K562 (cell line): Measurements from ENCODE around the gene ERCC1. TPM values are rescaled to one million over a fixed set of nuclear protein-coding genes. Genes with fewer than 3 reads are reported as not detected.

Source experiments
- AFF1 ChIP-seq, 2 experiments: fragments of 450-650 bp; IDR thresholded peaks; 2 replicates each; pipeline ENCODE4 v1.6.1; 2018; ENCODE audit warnings: mild to moderate bottlenecking in 2 of 2, low read depth in 1 of 2; ENCODE audit not compliant: partially characterized antibody in 2 of 2
- CGGBP1 ChIP-seq: fragments of 250-450 bp; sonication (Bioruptor Pico); IDR thresholded peaks from 2 replicates; pipeline ENCODE4 v1.9.0; 2021; ENCODE audit warnings: mild to moderate bottlenecking
- CTCF ChIP-seq, 3 experiments: IDR thresholded peaks in 2 of 3; conservative IDR thresholded peaks in 1 of 3; 2 replicates each; pipeline ENCODE4 v1.5.1; 2011 to 2012; ENCODE audit warnings: low read length in 3 of 3, mild to moderate bottlenecking in 3 of 3, control low read depth in 2 of 3, improper control_type of control experiment in 1 of 3, inconsistent platforms in 1 of 3, low read depth in 1 of 3, mixed read lengths in 1 of 3, moderate library complexity in 1 of 3; ENCODE audit not compliant: insufficient read depth in 2 of 3
- HMBOX1 ChIP-seq: sonication (generic); IDR thresholded peaks from 2 replicates; pipeline ENCODE4 v1.6.1; 2016
- KDM4B ChIP-seq, 2 experiments: fragments of 450-650 bp in 1 of 2; sonication (generic) in 1 of 2; IDR thresholded peaks; 2 replicates each; pipeline ENCODE4 v1.6.1; 2016 to 2017; ENCODE audit warnings: borderline replicate concordance in 2 of 2, antibody characterized with exemption in 1 of 2, low read depth in 1 of 2, mild to moderate bottlenecking in 1 of 2
- MEF2D ChIP-seq: conservative IDR thresholded peaks from 2 replicates; pipeline ENCODE4 v1.6.1; 2016; ENCODE audit warnings: low read depth, missing genetic modification characterization, missing compliant biosample characterization
- MEIS2 ChIP-seq: fragments of 450-650 bp; IDR thresholded peaks from 2 replicates; pipeline ENCODE4 v1.6.1; 2014; ENCODE audit warnings: mild to moderate bottlenecking; ENCODE audit not compliant: partially characterized antibody
- NELFE ChIP-seq: IDR thresholded peaks from 2 replicates; pipeline ENCODE4 v1.6.1; 2011; ENCODE audit warnings: mild to moderate bottlenecking; ENCODE audit not compliant: insufficient read depth, insufficient read length
- POLR3A ChIP-seq: IDR thresholded peaks from 2 replicates; pipeline ENCODE4 v1.6.1; 2011; ENCODE audit warnings: borderline replicate concordance, mild to moderate bottlenecking, moderate library complexity; ENCODE audit not compliant: insufficient read length, insufficient read depth; ENCODE audit errors: extremely low read depth
- PRMT5 ChIP-seq: sonication (generic); formaldehyde crosslinking; IDR thresholded peaks from 2 replicates; pipeline ENCODE4 v1.5.0; 2020; ENCODE audit warnings: missing genetic modification reagents
- SAP30 ChIP-seq: fragments of 200-600 bp; sonication (generic); IDR thresholded peaks from 2 replicates; pipeline ENCODE4 v1.6.1; 2012; ENCODE audit warnings: borderline replicate concordance, low read depth, mild to moderate bottlenecking, moderate library complexity, low read length, control low read depth, inconsistent platforms; ENCODE audit not compliant: insufficient read depth, poor library complexity, severe bottlenecking
- SMAD4 ChIP-seq: fragments of 250-450 bp; sonication (Bioruptor Pico); conservative IDR thresholded peaks from 2 replicates; pipeline ENCODE4 v1.8.0; 2021; ENCODE audit warnings: inconsistent platforms, mild to moderate bottlenecking, moderate library complexity
- SMARCC2 ChIP-seq: fragments of 450-650 bp; IDR thresholded peaks from 2 replicates; pipeline ENCODE4 v1.6.1; 2017; ENCODE audit warnings: antibody characterized with exemption, moderate library complexity, mild to moderate bottlenecking, low read depth
- ZFP1 ChIP-seq: fragments of 450-650 bp; formaldehyde crosslinking; IDR thresholded peaks from 2 replicates; pipeline ENCODE4 v1.4.0; 2020; ENCODE audit warnings: mild to moderate bottlenecking, mixed read lengths
- polyA plus RNA-seq, 8 experiments: library from polyadenylated mRNA; depleted of rRNA in 4 of 8; stranded (reverse) in 5 of 8; unstranded in 3 of 8; fragments of >200 nt; fragmentation: Nextera tagmentation in 2 of 8; fragmentation: Illumina TruSeq in 1 of 8; extraction: Ambion mirVana in 2 of 8; extraction: Trizol in 1 of 8; gene quantifications; 2 replicates each; pipeline versions ENCODE4 v1.2.1 to v1.2.3, GENCODE V29; 2011 to 2014; ENCODE audit warnings: inconsistent platforms in 1 of 8, missing spikeins in 1 of 8
- total RNA-seq, 7 experiments: library from RNA; depleted of rRNA in 6 of 7; stranded (reverse); fragments of >200 nt in 6 of 7; fragmentation: Illumina TruSeq in 2 of 7; extraction: Trizol in 2 of 7; gene quantifications; 2 replicates each; pipeline versions ENCODE4 v1.2.1 to v1.2.3, GENCODE V29; 2011 to 2021; ENCODE audit warnings: low replicate concordance in 1 of 7
- TF ChIP-seq, protein P1 (sequence below): fragments of 450-650 bp; IDR thresholded peaks from 2 replicates; pipeline ENCODE4 v1.6.1; 2018; ENCODE audit not compliant: partially characterized antibody

The ERCC1 gene
- total and polyA plus RNA-seq, 9 of the 15 experiments (the other 6 are each of a cell fraction or from before 2014, with no cell fraction given), result 9.3 to 92.6 (median 60.0) TPM

DNA sequence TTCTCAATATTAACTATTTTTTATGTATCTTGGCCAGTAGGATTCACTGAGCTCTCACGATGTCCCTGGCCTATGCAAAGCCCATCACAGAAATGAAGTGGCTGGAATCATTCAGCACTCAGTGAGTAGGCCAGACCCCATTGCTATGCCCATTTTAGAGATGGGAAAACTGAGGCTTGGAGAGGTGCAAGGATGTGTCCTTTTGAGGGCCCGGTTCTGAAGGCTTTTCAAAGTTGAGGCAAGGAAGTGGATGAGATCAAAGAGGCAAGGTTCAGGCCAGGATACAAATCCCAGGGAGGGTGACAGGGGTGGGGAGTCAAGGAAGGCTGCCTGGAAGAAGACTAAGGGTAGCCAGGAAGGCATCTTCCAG lies 18.7 kb upstream of the ERCC1 start (continued):
- TF ChIP-seq, protein P1, sequence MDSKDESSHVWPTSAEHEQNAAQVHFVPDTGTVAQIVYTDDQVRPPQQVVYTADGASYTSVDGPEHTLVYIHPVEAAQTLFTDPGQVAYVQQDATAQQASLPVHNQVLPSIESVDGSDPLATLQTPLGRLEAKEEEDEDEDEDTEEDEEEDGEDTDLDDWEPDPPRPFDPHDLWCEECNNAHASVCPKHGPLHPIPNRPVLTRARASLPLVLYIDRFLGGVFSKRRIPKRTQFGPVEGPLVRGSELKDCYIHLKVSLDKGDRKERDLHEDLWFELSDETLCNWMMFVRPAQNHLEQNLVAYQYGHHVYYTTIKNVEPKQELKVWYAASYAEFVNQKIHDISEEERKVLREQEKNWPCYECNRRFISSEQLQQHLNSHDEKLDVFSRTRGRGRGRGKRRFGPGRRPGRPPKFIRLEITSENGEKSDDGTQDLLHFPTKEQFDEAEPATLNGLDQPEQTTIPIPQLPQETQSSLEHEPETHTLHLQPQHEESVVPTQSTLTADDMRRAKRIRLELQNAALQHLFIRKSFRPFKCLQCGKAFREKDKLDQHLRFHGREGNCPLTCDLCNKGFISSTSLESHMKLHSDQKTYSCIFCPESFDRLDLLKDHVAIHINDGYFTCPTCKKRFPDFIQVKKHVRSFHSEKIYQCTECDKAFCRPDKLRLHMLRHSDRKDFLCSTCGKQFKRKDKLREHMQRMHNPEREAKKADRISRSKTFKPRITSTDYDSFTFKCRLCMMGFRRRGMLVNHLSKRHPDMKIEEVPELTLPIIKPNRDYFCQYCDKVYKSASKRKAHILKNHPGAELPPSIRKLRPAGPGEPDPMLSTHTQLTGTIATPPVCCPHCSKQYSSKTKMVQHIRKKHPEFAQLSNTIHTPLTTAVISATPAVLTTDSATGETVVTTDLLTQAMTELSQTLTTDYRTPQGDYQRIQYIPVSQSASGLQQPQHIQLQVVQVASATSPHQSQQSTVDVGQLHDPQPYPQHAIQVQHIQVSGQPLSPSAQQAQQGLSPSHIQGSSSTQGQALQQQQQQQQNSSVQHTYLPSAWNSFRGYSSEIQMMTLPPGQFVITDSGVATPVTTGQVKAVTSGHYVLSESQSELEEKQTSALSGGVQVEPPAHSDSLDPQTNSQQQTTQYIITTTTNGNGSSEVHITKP, result no peak
- TF ChIP-seq HMBOX1, result no peak
- no peak for TF ChIP-seq POLR3A
- TF ChIP-seq SAP30, result no peak
- TF ChIP-seq ZFP1 (CRISPR knock-in tag), result no peak
- no peak for TF ChIP-seq PRMT5 (CRISPR knock-in tag)
- no peak for TF ChIP-seq NELFE
- peak; percentile 44; the same call in 1 of the 2 replicates for TF ChIP-seq MEF2D (tag)
- TF ChIP-seq CGGBP1, result no peak
- peak in 1 of 2 experiments; percentile 35 for TF ChIP-seq AFF1 (IDR thresholded peaks at IDR 0.05; ENCODE audit: low read depth in 1 of 2, partially characterized antibody in 2 of 2)
- TF ChIP-seq SMARCC2, result no peak
- TF ChIP-seq SMAD4 (CRISPR knock-in tag), result no peak
- no peak for TF ChIP-seq KDM4B (IDR thresholded peaks at IDR 0.05; ENCODE audit: borderline replicate concordance in 2 of 2, low read depth in 1 of 2)
- no peak for TF ChIP-seq MEIS2
- TF ChIP-seq CTCF (IDR thresholded peaks at IDR 0.05 in 2 of 3, conservative IDR thresholded peaks at IDR 0.05 in 1 of 3; ENCODE audit: insufficient read depth in 2 of 3, low read depth in 1 of 3, low read length in 3 of 3), result no peak
